Activated T-cell treated with anti-CD3 and anti-CD28 coated beads for 24 hours (primary cell): ENCODE data around the gene PCDHB10.
"Not testable (repeated sequence)": the region's sequence is repeated elsewhere in the genome, so short reads cannot be mapped to it uniquely, and the experiment has no call there.

Experiments used
- DNase-seq: peaks from one replicate; pipeline ENCODE4 v3.0.0-alpha.2; 2020; ENCODE audit warnings: low read depth

The PCDHB10 gene

DNA sequence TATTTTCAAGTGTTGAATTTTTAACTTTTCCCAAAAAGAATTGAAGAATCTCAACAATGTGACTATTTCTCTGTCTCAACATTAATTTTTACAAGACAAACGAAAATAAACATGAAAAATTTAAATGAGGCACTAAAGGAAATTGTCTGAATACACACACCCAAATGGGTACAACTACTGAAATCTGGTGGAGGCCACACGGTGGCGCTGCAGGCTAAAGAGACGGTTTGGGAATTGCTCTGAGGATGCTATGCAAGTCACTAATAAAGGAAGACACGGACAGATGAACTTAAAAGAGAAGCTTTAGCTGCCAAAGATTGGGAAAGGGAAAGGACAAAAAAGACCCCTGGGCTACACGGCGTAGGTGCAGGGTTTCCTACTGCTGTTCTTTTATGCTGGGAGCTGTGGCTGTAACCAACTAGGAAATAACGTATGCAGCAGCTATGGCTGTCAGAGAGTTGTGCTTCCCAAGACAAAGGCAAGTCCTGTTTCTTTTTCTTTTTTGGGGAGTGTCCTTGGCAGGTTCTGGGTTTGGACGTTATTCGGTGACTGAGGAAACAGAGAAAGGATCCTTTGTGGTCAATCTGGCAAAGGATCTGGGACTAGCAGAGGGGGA lies at the start of gene PCDHB10:
TSS of gene PCDHB10 (plus strand) at position 244 of the 616 bp plus-strand sequence. CDS start at position 444, 200 bp downstream.
- no peak for DNase-seq

DNA sequence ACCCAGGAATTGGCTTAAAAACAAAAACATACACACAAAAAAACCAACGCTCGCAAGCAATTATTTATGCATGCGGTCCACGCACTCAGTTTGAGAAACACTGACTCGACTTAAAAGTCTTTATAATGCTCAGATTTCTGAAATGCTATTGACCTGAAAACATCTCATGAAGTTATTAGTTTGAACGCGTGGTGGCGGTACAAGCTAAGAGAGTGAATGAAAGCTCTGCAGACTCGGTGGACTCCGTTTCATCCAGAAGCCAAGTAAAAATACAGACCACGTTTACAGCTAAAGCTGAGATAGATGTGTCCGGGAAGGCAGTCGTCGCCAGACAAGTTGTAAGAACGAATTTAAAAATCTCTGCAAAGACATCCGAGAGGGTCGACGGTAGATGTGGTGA lies 42.3 kb upstream of the PCDHB10 start, which contains the start of gene PCDHB6:
TSS of gene PCDHB6 (plus strand) at position 246 of the 400 bp plus-strand sequence. CDS start 201 bp downstream, outside the sequence.
- DNase-seq = no peak

DNA sequence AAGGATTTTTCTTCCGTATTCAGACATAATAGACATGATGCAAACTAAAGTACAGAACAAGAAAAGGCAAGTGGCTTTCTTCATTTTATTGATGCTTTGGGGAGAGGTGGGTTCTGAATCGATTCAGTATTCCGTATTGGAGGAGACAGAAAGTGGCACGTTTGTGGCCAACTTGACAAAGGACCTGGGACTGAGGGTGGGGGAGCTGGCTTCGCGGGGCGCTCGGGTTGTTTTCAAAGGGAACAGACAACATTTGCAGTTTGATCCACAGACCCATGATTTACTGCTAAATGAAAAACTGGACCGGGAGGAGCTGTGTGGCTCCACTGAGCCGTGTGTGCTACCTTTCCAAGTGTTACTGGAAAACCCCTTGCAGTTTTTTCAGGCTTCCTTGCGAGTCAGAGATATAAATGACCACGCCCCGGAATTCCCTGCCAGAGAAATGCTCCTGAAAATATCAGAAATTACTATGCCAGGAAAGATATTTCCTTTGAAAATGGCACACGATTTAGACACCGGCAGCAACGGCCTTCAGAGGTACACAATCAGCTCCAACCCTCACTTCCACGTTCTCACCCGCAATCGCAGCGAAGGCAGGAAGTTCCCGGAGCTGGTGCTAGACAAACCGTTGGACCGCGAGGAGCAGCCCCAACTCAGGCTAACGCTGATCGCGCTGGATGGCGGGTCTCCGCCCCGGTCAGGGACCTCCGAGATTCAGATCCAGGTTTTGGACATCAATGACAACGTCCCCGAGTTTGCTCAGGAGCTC lies 41.7 kb upstream of the PCDHB10 start:
- no peak for DNase-seq

DNA sequence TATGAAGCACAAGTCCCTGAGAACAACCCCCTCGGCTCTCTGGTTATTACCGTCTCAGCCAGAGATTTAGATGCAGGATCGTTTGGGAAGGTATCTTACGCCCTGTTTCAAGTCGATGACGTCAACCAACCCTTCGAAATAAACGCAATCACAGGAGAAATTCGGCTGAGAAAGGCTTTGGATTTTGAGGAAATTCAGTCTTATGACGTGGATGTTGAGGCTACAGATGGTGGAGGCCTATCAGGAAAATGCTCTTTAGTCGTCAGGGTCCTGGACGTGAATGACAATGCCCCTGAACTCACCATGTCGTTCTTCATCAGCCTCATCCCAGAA lies 41.2 kb upstream of the PCDHB10 start:
- no peak for DNase-seq

DNA sequence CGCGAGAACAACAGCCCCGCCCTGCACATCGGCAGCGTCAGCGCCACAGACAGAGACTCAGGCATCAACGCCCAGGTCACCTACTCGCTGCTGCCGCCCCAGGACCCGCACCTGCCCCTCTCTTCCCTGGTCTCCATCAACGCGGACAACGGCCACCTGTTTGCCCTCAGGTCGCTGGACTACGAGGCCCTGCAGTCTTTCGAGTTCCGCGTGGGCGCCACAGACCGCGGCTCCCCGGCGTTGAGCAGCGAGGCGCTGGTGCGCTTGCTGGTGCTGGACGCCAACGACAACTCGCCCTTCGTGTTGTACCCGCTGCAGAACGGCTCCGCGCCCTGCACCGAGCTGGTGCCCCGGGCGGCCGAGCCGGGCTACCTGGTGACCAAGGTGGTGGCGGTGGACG lies 40.5 kb upstream of the PCDHB10 start:
- DNase-seq = not testable (repeated sequence)

DNA sequence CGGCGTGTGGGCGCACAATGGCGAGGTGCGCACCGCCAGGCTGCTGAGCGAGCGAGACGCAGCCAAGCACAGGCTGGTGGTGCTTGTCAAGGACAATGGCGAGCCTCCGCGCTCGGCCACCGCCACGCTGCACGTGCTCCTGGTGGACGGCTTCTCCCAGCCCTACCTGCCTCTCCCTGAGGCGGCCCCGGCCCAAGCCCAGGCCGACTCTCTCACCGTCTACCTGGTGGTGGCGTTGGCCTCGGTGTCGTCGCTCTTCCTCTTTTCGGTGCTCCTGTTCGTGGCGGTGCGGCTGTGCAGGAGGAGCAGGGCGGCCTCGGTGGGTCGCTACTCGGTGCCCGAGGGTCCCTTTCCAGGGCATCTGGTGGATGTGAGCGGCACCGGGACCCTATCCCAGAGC lies 40.1 kb upstream of the PCDHB10 start:
- DNase-seq = not testable (repeated sequence)

DNA sequence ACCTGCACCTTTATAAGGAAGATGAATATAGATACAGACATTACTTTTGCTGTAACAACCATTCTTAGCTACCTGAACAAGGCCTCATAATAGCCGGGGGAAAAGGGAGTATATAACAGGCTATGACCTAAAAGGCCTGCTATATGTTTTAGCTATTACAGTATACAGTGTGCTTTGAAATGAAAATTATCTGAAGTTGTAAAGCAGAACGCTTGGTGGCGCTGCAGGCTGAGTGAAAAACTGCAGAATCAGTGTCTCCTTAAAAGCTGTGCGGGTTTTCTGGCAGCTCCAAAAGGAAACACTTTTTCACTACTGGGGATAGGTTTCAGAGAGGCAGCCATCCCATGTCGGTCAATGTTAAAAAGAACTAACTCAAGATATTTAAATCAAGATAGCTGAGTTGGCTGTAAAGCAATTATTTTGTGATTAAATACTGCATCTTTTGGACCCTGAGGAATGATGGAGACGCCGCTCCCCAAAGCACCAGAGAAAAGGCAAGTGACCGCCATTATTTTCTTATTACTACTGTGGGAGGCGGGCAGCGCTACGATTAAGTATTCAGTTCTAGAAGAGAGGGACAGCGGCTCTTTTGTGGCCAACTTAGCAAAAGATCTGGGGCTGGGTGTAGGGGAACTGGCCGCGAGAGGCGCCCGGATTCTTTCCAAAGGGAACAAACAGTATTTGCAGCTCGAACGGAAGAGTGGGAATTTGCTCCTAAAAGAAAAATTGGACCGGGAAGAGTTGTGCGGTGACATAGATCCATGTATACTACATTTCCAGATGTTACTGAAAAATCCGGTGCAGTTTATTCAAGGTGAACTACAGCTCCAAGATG lies 36.4 kb upstream of the PCDHB10 start:
- no peak for DNase-seq

DNA sequence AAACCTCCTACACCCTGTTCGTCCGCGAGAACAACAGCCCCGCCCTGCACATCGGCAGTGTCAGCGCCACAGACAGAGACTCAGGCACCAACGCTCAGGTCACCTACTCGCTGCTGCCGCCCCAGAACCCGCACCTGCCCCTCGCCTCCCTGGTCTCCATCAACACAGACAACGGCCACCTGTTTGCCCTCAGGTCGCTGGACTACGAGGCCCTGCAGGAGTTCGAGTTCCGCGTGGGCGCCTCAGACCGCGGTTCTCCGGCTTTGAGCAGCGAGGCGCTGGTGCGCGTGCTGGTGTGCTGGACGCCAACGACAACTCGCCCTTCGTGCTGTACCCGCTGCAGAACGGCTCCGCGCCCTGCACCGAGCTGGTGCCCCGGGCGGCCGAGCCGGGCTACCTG lies 34.8 kb upstream of the PCDHB10 start:
- not testable (repeated sequence) for DNase-seq

DNA sequence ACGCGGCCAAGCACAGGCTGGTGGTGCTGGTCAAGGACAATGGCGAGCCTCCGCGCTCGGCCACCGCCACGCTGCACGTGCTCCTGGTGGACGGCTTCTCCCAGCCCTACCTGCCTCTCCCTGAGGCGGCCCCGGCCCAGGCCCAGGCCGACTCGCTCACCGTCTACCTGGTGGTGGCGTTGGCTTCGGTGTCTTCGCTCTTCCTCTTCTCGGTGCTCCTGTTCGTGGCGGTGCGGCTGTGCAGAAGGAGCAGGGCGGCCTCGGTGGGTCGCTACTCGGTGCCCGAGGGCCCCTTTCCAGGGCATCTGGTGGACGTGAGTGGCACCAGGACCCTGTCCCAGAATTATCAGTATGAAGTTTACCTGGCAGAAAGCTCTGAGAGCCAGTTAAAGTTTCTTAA lies 34.3 kb upstream of the PCDHB10 start:
- not testable (repeated sequence) for DNase-seq

DNA sequence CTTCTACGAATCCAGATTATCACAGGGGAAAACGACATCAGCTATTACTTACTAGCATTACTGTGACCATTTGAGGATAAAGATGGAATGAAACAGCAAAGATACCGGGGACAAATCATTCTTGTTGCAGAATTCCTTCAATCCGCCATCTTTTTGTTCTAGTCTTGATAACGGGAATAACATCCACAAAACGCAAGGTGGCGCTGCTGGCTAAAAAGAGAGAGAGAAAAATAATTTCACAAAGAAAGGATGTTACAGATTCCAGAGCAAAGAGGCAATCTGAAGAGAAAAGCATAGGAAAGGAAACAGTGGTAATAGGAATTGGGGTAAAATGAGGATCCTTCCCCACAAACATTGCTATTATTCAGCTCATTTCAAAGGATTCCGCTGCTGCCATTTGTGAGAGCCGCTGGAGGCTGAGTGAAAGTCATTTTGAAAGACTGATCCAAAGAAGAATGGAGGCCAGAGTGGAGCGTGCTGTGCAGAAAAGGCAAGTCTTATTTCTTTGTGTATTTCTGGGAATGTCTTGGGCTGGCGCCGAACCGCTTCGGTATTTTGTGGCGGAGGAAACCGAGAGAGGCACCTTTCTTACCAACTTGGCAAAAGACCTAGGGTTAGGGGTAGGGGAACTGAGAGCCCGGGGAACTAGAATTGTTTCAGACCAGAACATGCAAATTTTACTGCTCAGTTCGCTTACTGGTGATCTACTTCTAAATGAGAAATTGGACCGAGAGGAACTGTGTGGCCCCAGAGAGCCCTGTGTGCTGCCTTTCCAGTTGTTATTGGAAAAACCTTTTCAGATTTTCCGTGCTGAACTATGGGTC lies 19.6 kb upstream of the PCDHB10 start, which contains the start of gene PCDHB7:
TSS of gene PCDHB7 (plus strand) at position 264 of the 824 bp plus-strand sequence. CDS start at position 456, 192 bp downstream.
- DNase-seq = no peak

DNA sequence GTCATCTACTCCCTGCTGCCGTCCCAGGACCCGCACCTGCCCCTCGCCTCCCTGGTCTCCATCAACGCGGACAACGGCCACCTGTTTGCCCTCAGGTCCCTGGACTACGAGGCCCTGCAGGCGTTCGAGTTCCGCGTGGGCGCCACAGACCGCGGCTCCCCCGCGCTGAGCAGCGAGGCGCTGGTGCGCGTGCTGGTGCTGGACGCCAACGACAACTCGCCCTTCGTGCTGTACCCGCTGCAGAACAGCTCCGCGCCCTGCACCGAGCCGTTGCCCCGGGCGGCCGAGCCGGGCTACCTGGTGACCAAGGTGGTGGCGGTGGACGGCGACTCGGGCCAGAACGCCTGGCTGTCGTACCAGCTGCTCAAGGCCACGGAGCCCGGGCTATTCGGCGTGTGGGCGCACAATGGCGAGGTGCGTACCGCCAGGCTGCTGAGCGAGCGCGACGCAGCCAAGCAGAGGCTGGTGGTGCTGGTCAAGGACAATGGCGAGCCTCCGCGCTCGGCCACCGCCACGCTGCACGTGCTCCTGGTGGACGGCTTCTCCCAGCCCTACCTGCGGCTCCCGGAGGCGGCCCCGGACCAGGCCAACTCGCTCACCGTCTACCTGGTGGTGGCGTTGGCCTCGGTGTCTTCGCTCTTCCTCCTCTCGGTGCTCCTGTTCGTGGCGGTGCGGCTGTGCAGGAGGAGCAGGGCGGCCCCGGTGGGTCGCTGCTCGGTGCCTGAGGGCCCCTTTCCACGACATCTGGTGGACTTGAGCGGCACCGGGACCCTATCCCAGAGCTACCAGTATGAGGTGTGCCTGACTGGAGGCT lies 17.7 kb upstream of the PCDHB10 start:
- DNase-seq = not testable (repeated sequence)

DNA sequence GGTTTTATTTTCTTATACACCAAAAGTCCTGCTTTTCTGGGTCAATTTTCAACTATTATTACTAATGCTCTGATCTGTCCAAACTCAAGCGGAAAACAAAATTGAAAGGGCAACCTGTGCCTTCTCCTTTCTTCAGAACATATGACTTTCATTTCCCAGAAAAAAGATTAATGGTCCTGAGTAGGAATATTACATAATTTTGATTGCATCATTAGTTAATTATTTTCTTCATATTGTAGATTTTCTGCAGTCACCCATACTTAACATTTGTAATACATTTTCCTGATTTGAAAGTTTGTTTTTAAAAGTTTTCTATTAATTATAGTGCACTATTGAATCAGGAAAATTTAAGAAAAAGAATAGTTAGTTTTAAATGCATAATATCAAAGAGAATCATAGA lies 16.2 kb upstream of the PCDHB10 start:
- DNase-seq = no peak

DNA sequence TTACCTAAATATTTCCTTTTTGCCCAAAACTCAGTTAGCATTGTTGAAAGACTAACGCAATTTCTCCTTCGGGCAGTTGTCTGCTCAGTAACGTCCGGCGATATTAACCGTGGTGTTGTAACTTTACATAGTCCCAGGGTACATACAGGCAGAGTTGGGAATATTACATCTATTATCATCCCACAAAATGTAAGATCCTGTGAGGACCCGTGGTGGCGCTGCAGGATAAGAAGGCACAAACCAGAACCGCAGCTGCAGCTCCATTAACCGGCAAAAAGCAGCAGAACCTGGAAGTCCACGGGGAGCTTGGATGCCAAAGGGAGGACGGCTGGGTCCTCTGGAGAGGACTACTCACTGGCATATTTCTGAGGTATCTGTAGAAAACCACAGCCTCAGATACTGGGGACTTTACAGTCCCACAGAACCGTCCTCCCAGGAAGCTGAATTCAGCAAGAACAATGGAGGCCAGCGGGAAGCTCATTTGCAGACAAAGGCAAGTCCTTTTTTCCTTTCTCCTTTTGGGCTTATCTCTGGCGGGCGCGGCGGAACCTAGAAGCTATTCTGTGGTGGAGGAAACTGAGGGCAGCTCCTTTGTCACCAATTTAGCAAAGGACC lies 14.5 kb upstream of the PCDHB10 start, which contains the start of gene PCDHB8:
TSS of gene PCDHB8 (plus strand) at position 214 of the 615 bp plus-strand sequence. CDS start at position 459, 245 bp downstream.
- not testable (repeated sequence) for DNase-seq

DNA sequence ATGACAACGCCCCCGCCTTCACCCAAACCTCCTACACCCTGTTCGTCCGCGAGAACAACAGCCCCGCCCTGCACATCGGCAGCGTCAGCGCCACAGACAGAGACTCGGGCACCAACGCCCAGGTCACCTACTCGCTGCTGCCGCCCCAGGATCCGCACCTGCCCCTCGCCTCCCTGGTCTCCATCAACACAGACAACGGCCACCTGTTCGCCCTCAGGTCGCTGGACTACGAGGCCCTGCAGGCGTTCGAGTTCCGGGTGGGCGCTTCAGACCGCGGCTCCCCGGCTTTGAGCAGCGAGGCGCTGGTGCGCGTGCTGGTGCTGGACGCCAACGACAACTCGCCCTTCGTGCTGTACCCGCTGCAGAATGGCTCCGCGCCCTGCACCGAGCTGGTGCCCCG lies 12.8 kb upstream of the PCDHB10 start:
- DNase-seq = not testable (repeated sequence)

DNA sequence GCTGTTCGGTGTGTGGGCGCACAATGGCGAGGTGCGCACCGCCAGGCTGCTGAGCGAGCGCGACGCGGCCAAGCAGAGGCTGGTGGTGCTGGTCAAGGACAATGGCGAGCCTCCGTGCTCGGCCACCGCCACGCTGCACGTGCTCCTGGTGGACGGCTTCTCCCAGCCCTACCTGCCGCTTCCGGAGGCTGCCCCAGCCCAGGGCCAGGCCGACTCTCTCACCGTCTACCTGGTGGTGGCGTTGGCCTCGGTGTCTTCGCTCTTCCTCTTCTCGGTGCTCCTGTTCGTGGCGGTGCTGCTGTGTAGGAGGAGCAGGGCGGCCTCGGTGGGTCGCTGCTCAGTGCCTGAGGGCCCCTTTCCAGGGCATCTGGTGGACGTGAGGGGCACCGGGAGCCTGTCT lies 12.3 kb upstream of the PCDHB10 start:
- not testable (repeated sequence) for DNase-seq

DNA sequence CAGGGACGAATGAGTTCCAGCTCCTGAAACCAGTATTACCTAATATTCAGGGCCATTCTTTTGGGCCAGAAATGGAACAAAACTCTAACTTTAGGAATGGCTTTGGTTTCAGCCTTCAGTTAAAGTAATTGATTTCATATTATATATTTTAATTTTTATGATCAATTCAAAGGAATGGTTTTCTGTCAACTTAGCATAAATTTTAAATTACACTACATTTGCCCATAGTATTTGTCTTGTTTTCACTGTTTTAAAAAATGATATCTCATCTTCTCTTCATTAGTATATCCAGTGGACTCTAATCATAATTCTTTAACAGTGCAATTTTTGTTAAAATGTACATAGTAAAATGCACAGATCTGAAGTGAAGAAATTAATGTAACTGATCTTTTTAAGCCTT lies 11.8 kb upstream of the PCDHB10 start:
- DNase-seq = no peak

DNA sequence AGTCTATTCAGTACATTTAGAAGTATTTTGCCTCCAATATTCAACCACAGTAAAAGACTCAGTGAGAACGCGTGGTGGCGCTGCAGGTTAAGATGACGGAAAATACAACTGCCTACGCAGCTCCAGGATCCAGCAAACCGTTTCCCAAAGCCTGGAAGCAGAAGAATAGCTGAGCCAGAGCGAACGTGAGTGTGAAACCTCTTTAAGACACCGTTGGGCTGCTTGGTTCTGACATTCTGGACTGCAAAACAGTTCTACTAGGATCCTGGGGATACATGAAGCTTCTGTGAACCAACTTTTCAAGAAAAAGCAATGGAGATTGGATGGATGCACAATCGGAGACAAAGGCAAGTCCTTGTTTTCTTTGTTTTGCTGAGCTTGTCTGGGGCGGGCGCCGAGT lies 9.9 kb upstream of the PCDHB10 start, which contains the start of gene PCDHB16:
TSS of gene PCDHB16 (plus strand) at position 140 of the 400 bp plus-strand sequence. CDS start at position 313, 173 bp downstream.
- no peak for DNase-seq

DNA sequence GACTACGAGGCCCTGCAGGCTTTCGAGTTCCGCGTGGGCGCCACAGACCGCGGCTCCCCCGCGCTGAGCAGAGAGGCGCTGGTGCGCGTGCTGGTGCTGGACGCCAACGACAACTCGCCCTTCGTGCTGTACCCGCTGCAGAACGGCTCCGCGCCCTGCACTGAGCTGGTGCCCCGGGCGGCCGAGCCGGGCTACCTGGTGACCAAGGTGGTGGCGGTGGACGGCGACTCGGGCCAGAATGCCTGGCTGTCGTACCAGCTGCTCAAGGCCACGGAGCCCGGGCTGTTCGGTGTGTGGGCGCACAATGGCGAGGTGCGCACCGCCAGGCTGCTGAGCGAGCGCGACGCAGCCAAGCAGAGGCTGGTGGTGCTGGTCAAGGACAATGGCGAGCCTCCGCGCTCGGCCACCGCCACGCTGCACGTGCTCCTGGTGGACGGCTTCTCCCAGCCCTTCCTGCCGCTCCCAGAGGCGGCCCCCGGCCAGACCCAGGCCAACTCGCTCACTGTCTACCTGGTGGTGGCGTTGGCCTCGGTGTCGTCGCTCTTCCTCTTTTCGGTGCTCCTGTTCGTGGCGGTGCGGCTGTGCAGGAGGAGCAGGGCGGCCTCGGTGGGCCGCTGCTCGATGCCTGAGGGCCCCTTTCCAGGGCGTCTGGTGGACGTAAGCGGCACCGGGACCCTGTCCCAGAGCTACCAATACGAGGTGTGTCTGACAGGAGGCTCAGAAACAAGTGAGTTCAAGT lies 7.9 kb upstream of the PCDHB10 start:
- DNase-seq = not testable (repeated sequence)

DNA sequence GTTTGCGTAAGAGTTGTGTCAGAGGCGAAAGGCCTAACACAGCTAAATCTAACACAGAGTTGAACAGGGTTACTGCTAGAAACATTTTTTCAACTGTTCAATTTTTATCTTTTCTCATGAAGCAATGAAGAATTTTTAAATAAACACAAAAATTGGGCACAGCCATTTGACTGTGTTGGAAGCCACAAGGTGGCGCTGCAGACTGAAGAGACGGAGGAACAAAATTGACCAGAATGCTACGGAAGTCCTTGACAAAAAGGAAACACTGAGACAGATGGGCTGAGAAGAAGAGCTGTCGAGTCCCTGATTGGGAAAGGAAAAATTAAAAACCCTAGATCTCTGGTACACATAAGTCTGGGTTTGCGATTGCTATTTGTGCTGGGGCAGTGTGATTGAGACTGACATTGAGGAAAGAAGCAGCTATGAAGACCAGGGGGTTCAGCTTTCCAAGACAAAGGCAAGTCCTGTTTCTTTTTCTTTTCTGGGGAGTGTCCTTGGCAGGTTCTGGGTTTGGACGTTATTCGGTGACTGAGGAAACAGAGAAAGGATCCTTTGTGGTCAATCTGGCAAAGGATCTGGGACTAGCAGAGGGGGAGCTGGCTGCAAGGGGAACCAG lies 5.1 kb upstream of the PCDHB10 start, which contains the start of gene PCDHB9:
TSS of gene PCDHB9 (plus strand) at position 265 of the 616 bp plus-strand sequence. CDS start at position 423, 158 bp downstream.
- no peak for DNase-seq
